ENCODE measurements around the gene SLC35E1.
A peak's percentile ranks its signal among the peaks of the same experiment; 100 is the strongest.

The SLC35E1 gene

GRCh38 chr19:16612636-16613035 is 40.4 kb upstream of the SLC35E1 start:
- TF ChIP-seq POLR2A (IDR thresholded peaks at IDR 0.05; ENCODE audit: low read depth, low read length) (no peak), POU2F2 (IDR thresholded peaks at IDR 0.05; ENCODE audit: low read depth, low read length) (no peak), PAX5 (IDR thresholded peaks at IDR 0.05; ENCODE audit: insufficient read depth, low read length, severe bottlenecking) (no peak), SPI1 (IDR thresholded peaks at IDR 0.05; ENCODE audit: low read depth, low read length) (no peak), TAF1 (IDR thresholded peaks at IDR 0.05; ENCODE audit: low read depth, low read length) (no peak), POLR2AphosphoS5 (IDR thresholded peaks at IDR 0.05; ENCODE audit: low read depth, low read length) (no peak)
- DNase-seq (ENCODE audit: insufficient read length, low spot score) (no peak), FAIRE-seq (peak; percentile 13)

DNA sequence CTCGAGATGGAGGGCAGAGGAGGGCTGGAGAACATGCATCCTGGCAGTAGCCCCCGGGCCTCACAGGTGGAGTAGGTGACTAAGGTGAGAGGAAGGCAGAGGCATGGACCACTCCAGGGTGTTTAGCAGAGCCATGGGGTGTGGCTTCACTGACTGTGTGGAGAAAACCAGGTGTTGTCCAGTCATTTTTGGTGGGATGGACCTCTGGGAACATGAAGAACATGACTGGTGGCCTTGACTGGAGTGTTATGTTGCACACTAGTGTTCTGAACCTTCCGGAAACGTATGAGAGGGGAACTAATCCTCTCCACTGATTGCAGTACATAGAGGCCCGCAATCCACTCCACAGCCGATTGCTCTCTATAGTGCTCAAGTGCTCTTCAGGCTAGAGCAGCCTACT is 38.9 kb upstream of the SLC35E1 start:
- FAIRE-seq (no peak), DNase-seq (ENCODE audit: insufficient read length, low spot score) (no peak)
- TF ChIP-seq SPI1 (IDR thresholded peaks at IDR 0.05; ENCODE audit: low read depth, low read length) = no peak
- no peak for TF ChIP-seq POLR2AphosphoS5 (IDR thresholded peaks at IDR 0.05; ENCODE audit: low read depth, low read length)
- no peak for TF ChIP-seq POLR2A (IDR thresholded peaks at IDR 0.05; ENCODE audit: low read depth, low read length)
- no peak for TF ChIP-seq POU2F2 (IDR thresholded peaks at IDR 0.05; ENCODE audit: low read depth, low read length)
- no peak for TF ChIP-seq TAF1 (IDR thresholded peaks at IDR 0.05; ENCODE audit: low read depth, low read length)
- TF ChIP-seq PAX5 (IDR thresholded peaks at IDR 0.05; ENCODE audit: insufficient read depth, low read length, severe bottlenecking) = no peak

DNA sequence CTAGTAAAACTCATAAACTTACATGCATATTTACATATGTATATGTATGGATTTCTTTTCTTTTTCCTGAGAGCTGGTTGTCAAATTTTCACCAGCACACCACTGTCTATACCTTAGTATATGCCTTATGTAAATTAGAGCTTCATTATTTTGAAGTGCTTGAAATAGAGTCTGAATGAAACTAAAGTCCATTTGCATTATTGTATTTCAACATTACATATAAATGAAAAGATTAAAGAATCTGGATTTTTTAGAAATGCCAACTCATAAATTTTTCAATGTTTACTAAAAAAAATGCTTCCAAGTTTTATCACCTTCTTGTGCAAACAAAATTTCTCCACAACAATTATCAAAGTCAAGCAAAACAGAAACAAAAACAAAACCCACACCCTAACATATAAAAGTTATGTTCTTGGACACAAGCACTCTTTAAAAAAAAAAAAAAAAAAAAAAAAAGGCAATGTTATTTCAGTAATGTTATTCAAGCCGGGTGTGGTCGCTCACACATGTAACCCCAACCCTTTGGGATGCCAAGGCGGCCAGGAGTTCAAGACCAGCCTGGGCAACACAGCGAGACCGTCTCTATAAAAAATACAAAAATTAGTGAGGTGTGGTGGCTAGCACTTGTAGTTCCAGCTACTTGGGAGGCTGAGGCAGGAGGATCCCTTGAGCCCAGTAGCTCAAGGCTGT is 37.4 kb upstream of the SLC35E1 start:
- no peak for DNase-seq (ENCODE audit: insufficient read length, low spot score)
- no peak for TF ChIP-seq TAF1 (IDR thresholded peaks at IDR 0.05; ENCODE audit: low read depth, low read length)
- no peak for TF ChIP-seq POLR2AphosphoS5 (IDR thresholded peaks at IDR 0.05; ENCODE audit: low read depth, low read length)
- TF ChIP-seq POLR2A (IDR thresholded peaks at IDR 0.05; ENCODE audit: low read depth, low read length) = no peak
- TF ChIP-seq POU2F2 (IDR thresholded peaks at IDR 0.05; ENCODE audit: low read depth, low read length) = no peak
- TF ChIP-seq PAX5 (IDR thresholded peaks at IDR 0.05; ENCODE audit: insufficient read depth, low read length, severe bottlenecking) = no peak
- TF ChIP-seq SPI1 (IDR thresholded peaks at IDR 0.05; ENCODE audit: low read depth, low read length) = no peak
- FAIRE-seq = no peak

- no peak for TF ChIP-seq POU2F2 (IDR thresholded peaks at IDR 0.05; ENCODE audit: low read depth, low read length)
- TF ChIP-seq POLR2AphosphoS5 (IDR thresholded peaks at IDR 0.05; ENCODE audit: low read depth, low read length) = no peak
- no peak for TF ChIP-seq TAF1 (IDR thresholded peaks at IDR 0.05; ENCODE audit: low read depth, low read length)
- no peak for TF ChIP-seq PAX5 (IDR thresholded peaks at IDR 0.05; ENCODE audit: insufficient read depth, low read length, severe bottlenecking)
- TF ChIP-seq POLR2A (IDR thresholded peaks at IDR 0.05; ENCODE audit: low read depth, low read length) = no peak
- TF ChIP-seq SPI1 (IDR thresholded peaks at IDR 0.05; ENCODE audit: low read depth, low read length) = no peak
- FAIRE-seq = peak; percentile 35
- no peak for DNase-seq (ENCODE audit: insufficient read length, low spot score)
These were observed 36.1 kb upstream of the SLC35E1 start for GRCh38 chr19:16608290-16608739.

- TF ChIP-seq POLR2AphosphoS5 (IDR thresholded peaks at IDR 0.05; ENCODE audit: low read depth, low read length) (no peak), SPI1 (IDR thresholded peaks at IDR 0.05; ENCODE audit: low read depth, low read length) (no peak), PAX5 (IDR thresholded peaks at IDR 0.05; ENCODE audit: insufficient read depth, low read length, severe bottlenecking) (no peak), POLR2A (IDR thresholded peaks at IDR 0.05; ENCODE audit: low read depth, low read length) (no peak), POU2F2 (IDR thresholded peaks at IDR 0.05; ENCODE audit: low read depth, low read length) (no peak)
- no peak for DNase-seq (ENCODE audit: insufficient read length, low spot score)
- no peak for FAIRE-seq
These were observed 35.6 kb upstream of the SLC35E1 start for GRCh38 chr19:16607819-16608218.

GRCh38 chr19:16605553-16605994 is 33.4 kb upstream of the SLC35E1 start:
- DNase-seq (ENCODE audit: insufficient read length, low spot score) = no peak
- TF ChIP-seq POU2F2 (IDR thresholded peaks at IDR 0.05; ENCODE audit: low read depth, low read length) = no peak
- peak; percentile 5 for FAIRE-seq

DNA sequence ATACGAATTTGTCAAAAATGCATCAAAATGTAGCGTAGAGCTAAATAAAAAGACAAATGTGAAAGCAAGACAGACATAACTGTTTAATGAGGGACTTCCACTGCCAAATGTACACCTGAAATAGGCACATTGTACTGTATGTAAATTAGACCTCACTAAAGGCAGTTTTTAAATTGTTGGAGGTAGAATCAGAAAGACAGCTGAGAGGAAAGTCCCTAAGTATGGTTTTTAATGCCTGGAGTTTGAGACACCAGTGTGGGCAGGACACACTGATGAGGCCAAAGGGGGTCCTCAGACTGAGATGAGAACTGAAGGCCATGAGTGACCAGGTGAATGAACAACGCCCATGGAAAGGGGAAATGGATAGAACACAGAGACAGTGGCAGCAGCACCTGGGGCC is 32.9 kb upstream of the SLC35E1 start:
- TF ChIP-seq TAF1 (IDR thresholded peaks at IDR 0.05; ENCODE audit: low read depth, low read length) = no peak
- TF ChIP-seq SPI1 (IDR thresholded peaks at IDR 0.05; ENCODE audit: low read depth, low read length) = peak; percentile 42
- DNase-seq (ENCODE audit: insufficient read length, low spot score) = no peak
- FAIRE-seq = no peak

GRCh38 chr19:16604615-16605014 is 32.4 kb upstream of the SLC35E1 start:
- no peak for FAIRE-seq
- TF ChIP-seq POU2F2 (IDR thresholded peaks at IDR 0.05; ENCODE audit: low read depth, low read length) (no peak), PAX5 (IDR thresholded peaks at IDR 0.05; ENCODE audit: insufficient read depth, low read length, severe bottlenecking) (no peak), POLR2A (IDR thresholded peaks at IDR 0.05; ENCODE audit: low read depth, low read length) (no peak), POLR2AphosphoS5 (IDR thresholded peaks at IDR 0.05; ENCODE audit: low read depth, low read length) (no peak), SPI1 (IDR thresholded peaks at IDR 0.05; ENCODE audit: low read depth, low read length) (no peak), TAF1 (IDR thresholded peaks at IDR 0.05; ENCODE audit: low read depth, low read length) (no peak)
- DNase-seq (ENCODE audit: insufficient read length, low spot score) = no peak

- no peak for FAIRE-seq
- TF ChIP-seq POLR2AphosphoS5 (IDR thresholded peaks at IDR 0.05; ENCODE audit: low read depth, low read length) = no peak
- TF ChIP-seq POU2F2 (IDR thresholded peaks at IDR 0.05; ENCODE audit: low read depth, low read length) = no peak
- no peak for TF ChIP-seq SPI1 (IDR thresholded peaks at IDR 0.05; ENCODE audit: low read depth, low read length)
- no peak for TF ChIP-seq TAF1 (IDR thresholded peaks at IDR 0.05; ENCODE audit: low read depth, low read length)
- TF ChIP-seq POLR2A (IDR thresholded peaks at IDR 0.05; ENCODE audit: low read depth, low read length) = no peak
- TF ChIP-seq PAX5 (IDR thresholded peaks at IDR 0.05; ENCODE audit: insufficient read depth, low read length, severe bottlenecking) = no peak
- no peak for DNase-seq (ENCODE audit: insufficient read length, low spot score)
These were observed 30.9 kb upstream of the SLC35E1 start for GRCh38 chr19:16603090-16603489.

- TF ChIP-seq TAF1 (IDR thresholded peaks at IDR 0.05; ENCODE audit: low read depth, low read length) = no peak
- no peak for TF ChIP-seq POLR2A (IDR thresholded peaks at IDR 0.05; ENCODE audit: low read depth, low read length)
- TF ChIP-seq POLR2AphosphoS5 (IDR thresholded peaks at IDR 0.05; ENCODE audit: low read depth, low read length) = no peak
- no peak for TF ChIP-seq SPI1 (IDR thresholded peaks at IDR 0.05; ENCODE audit: low read depth, low read length)
- no peak for TF ChIP-seq PAX5 (IDR thresholded peaks at IDR 0.05; ENCODE audit: insufficient read depth, low read length, severe bottlenecking)
- TF ChIP-seq POU2F2 (IDR thresholded peaks at IDR 0.05; ENCODE audit: low read depth, low read length) = no peak
- DNase-seq (ENCODE audit: insufficient read length, low spot score) = no peak
- FAIRE-seq = no peak
These were observed 29.3 kb upstream of the SLC35E1 start for GRCh38 chr19:16601378-16602052.

Measured in GM12891 (cell line).